ENCODE measurements around the gene OLA1. TPM values are rescaled to one million over a fixed set of nuclear protein-coding genes. Genes with fewer than 3 reads are reported as not detected.
A peak's percentile ranks its signal among the peaks of the same experiment; 100 is the strongest.

Gene OLA1
- total RNA-seq, 1 donor from 2014 or later, result 118 TPM

GRCh38 chr2:174053355-174054151 lies 194.8 kb downstream of the OLA1 start:
- Mint-ChIP-seq H3K27ac (peak overlapping the region; percentile 11), H3K36me3 (ENCODE audit: insufficient read depth) (no peaks in the 10 kb centered on the region), H3K4me3 (ENCODE audit: low read depth) (no peak overlapping the region), H3K4me1 (ENCODE audit: low read depth) (peaks cover 10% of the 10 kb centered on the region), H3K27me3 (peaks cover 22% of the 10 kb centered on the region), H3K9me3 (ENCODE audit: low read depth) (peaks cover 3% of the 10 kb centered on the region)
- DNase-seq (ENCODE audit: low spot score, unreplicated experiment), result no peak
- no peak for TF ChIP-seq CTCF (IDR thresholded peaks at IDR 0.05; ENCODE audit: unreplicated experiment)

- H3K4me1 Mint-ChIP-seq (ENCODE audit: low read depth), result peaks cover 10% of the 10 kb centered on the region
- no peak overlapping the region for H3K27ac Mint-ChIP-seq
- DNase-seq (ENCODE audit: low spot score, unreplicated experiment), result no peak
- no peaks in the 10 kb centered on the region for H3K9me3 Mint-ChIP-seq (ENCODE audit: low read depth)
- no peaks in the 10 kb centered on the region for H3K36me3 Mint-ChIP-seq (ENCODE audit: insufficient read depth)
- H3K27me3 Mint-ChIP-seq, result peaks cover 22% of the 10 kb centered on the region
- no peak for TF ChIP-seq CTCF (IDR thresholded peaks at IDR 0.05; ENCODE audit: unreplicated experiment)
- H3K4me3 Mint-ChIP-seq (ENCODE audit: low read depth), result no peak overlapping the region
Measured at GRCh38 chr2:174052584-174052976, 195.8 kb downstream of the OLA1 start.

- TF ChIP-seq CTCF (IDR thresholded peaks at IDR 0.05; ENCODE audit: unreplicated experiment), result no peak
- Mint-ChIP-seq H3K4me3 (ENCODE audit: low read depth) (no peak overlapping the region), H3K4me1 (ENCODE audit: low read depth) (peaks cover 10% of the 10 kb centered on the region), H3K27ac (no peak overlapping the region), H3K9me3 (ENCODE audit: low read depth) (no peaks in the 10 kb centered on the region), H3K27me3 (peaks cover 22% of the 10 kb centered on the region), H3K36me3 (ENCODE audit: insufficient read depth) (no peaks in the 10 kb centered on the region)
- DNase-seq (ENCODE audit: low spot score, unreplicated experiment), result no peak
Measured at GRCh38 chr2:174051741-174052583, 196.4 kb downstream of the OLA1 start.

- no peaks in the 10 kb centered on the region for H3K36me3 Mint-ChIP-seq (ENCODE audit: insufficient read depth)
- peaks cover under 1% of the 10 kb centered on the region for H3K9me3 Mint-ChIP-seq (ENCODE audit: low read depth)
- peaks cover 10% of the 10 kb centered on the region for H3K4me1 Mint-ChIP-seq (ENCODE audit: low read depth)
Measured at GRCh38 chr2:174051068-174051467, 197.3 kb downstream of the OLA1 start.

More at GRCh38 chr2:174051068-174051467, 197.3 kb downstream of the OLA1 start:
- no peak for TF ChIP-seq CTCF (IDR thresholded peaks at IDR 0.05; ENCODE audit: unreplicated experiment)
- Mint-ChIP-seq H3K27me3 (peaks cover 22% of the 10 kb centered on the region), H3K4me3 (ENCODE audit: low read depth) (no peak overlapping the region), H3K27ac (no peak overlapping the region)
- no peak for DNase-seq (ENCODE audit: low spot score, unreplicated experiment)
